OCI-M1 (cell line): ENCODE data around the gene SLC6A3.
"Not testable (repeated sequence)": the region's sequence is repeated elsewhere in the genome, so short reads cannot be mapped to it uniquely, and the experiment has no call there.

Source experiments
- DNase-seq: peaks from one replicate; lab custom pipeline; 2025; lab: John Stamatoyannopoulos, UW

SLC6A3 gene

GRCh38 chr5:1477341-1477740 lies 32.1 kb upstream of the SLC6A3 start:
- DNase-seq = no peak

GRCh38 chr5:1476967-1477310 lies 31.7 kb upstream of the SLC6A3 start:
- no peak for DNase-seq

GRCh38 chr5:1476181-1476966 lies 31.1 kb upstream of the SLC6A3 start:
- DNase-seq = no peak

- DNase-seq = not testable (repeated sequence)
Observed at GRCh38 chr5:1475544-1475900, 30.3 kb upstream of the SLC6A3 start.

- DNase-seq = no peak
Observed at GRCh38 chr5:1474866-1475543, 29.8 kb upstream of the SLC6A3 start.

GRCh38 chr5:1474183-1474839 lies 29.1 kb upstream of the SLC6A3 start:
- DNase-seq = no peak

GRCh38 chr5:1473746-1474145 lies 28.5 kb upstream of the SLC6A3 start:
- no peak for DNase-seq

- no peak for DNase-seq
Observed at GRCh38 chr5:1472964-1473628, 27.9 kb upstream of the SLC6A3 start.

- DNase-seq = no peak
Observed at GRCh38 chr5:1471997-1472963, 27.0 kb upstream of the SLC6A3 start.

GRCh38 chr5:1471240-1471853 lies 26.1 kb upstream of the SLC6A3 start:
- no peak for DNase-seq

- no peak for DNase-seq
Observed at GRCh38 chr5:1470762-1471211, 25.5 kb upstream of the SLC6A3 start.

- no peak for DNase-seq
Observed at GRCh38 chr5:1468629-1469527, 23.6 kb upstream of the SLC6A3 start.

GRCh38 chr5:1468247-1468612 lies 23.0 kb upstream of the SLC6A3 start:
- DNase-seq = peak; percentile 2

- no peak for DNase-seq
Observed at GRCh38 chr5:1467341-1468246, 22.4 kb upstream of the SLC6A3 start.

GRCh38 chr5:1466631-1467265 lies 21.5 kb upstream of the SLC6A3 start:
- no peak for DNase-seq

- no peak for DNase-seq
Observed at GRCh38 chr5:1465966-1466471, 20.8 kb upstream of the SLC6A3 start.

- no peak for DNase-seq
Observed at GRCh38 chr5:1465117-1465516, 19.9 kb upstream of the SLC6A3 start.

- no peak for DNase-seq
Observed at GRCh38 chr5:1464511-1464910, 19.3 kb upstream of the SLC6A3 start.
